WTC11 (cell line): ENCODE measurements around the gene TULP1. TPM values are rescaled to one million over a fixed set of nuclear protein-coding genes. Genes with fewer than 3 reads are reported as not detected.

ENCODE experiments used
- ATAC-seq: fragments of 200-7000 bp; cut with Tn5 transposase; 2 replicates; pipeline ENCODE4 v1.10.0; 2021; ENCODE audit warnings: mild to moderate bottlenecking, moderate library complexity
- CTCF ChIA-PET: fragments of 300-600 bp; sonication (Branson Sonifier 250); formaldehyde crosslinking; loops from one replicate; lab custom pipeline; 2021; ENCODE audit warnings: antibody characterized with exemption; lab: Charles Lee
- POLR2A ChIA-PET: fragments of 350-600 bp; sonication (Branson Sonifier 250); formaldehyde crosslinking; loops from one replicate; lab custom pipeline; 2021; ENCODE audit warnings: antibody characterized with exemption; lab: Charles Lee
- DNase-seq: peaks from one replicate; pipeline ENCODE4 v3.0.0; 2021; ENCODE audit warnings: low spot score
- H3K27ac Mint-ChIP-seq: 2 replicates; pipeline ENCODE4 v1.8.0; 2021; ENCODE audit warnings: mixed read lengths
- H3K27me3 Mint-ChIP-seq: 2 replicates; pipeline ENCODE4 v1.8.0; 2021; ENCODE audit warnings: low read depth, mild to moderate bottlenecking, moderate library complexity, mixed read lengths
- H3K36me3 Mint-ChIP-seq: 2 replicates; pipeline ENCODE4 v1.8.0; 2021; ENCODE audit warnings: mixed read lengths
- H3K4me1 Mint-ChIP-seq: 2 replicates; pipeline ENCODE4 v1.8.0; 2022; ENCODE audit warnings: mixed read lengths
- H3K4me3 Mint-ChIP-seq: 2 replicates; pipeline ENCODE4 v1.8.0; 2021; ENCODE audit warnings: mild to moderate bottlenecking, moderate library complexity, mixed read lengths
- H3K9me3 Mint-ChIP-seq: 2 replicates; pipeline ENCODE4 v1.8.0; 2021; ENCODE audit warnings: mixed read lengths
- ATF6 ChIP-seq: sonication (generic); formaldehyde crosslinking; IDR thresholded peaks from 2 replicates; pipeline ENCODE4 v1.8.1; 2023; ENCODE audit warnings: mild to moderate bottlenecking, missing genetic modification reagents
- EMX1 ChIP-seq: fragments of 250-450 bp; sonication (Bioruptor Pico); IDR thresholded peaks from 2 replicates; pipeline ENCODE4 v1.8.0; 2021; ENCODE audit warnings: mild to moderate bottlenecking
- FOXJ3 ChIP-seq: sonication (generic); formaldehyde crosslinking; IDR thresholded peaks from 2 replicates; pipeline ENCODE4 v1.9.0; 2021; ENCODE audit warnings: missing genetic modification reagents, mild to moderate bottlenecking, borderline replicate concordance
- FOXP1 ChIP-seq: sonication (generic); formaldehyde crosslinking; IDR thresholded peaks from 2 replicates; pipeline ENCODE4 v1.8.0; 2022; ENCODE audit warnings: missing genetic modification reagents, mild to moderate bottlenecking, moderate library complexity, borderline replicate concordance
- GRHL2 ChIP-seq: fragments of 250-450 bp; sonication (Bioruptor Pico); IDR thresholded peaks from 2 replicates; pipeline ENCODE4 v1.8.0; 2022; ENCODE audit warnings: mild to moderate bottlenecking, moderate library complexity; ENCODE audit not compliant: insufficient replicate concordance, severe bottlenecking
- NR3C1 ChIP-seq: sonication (generic); formaldehyde crosslinking; conservative IDR thresholded peaks from 2 replicates; pipeline ENCODE4 v1.8.1; 2023; ENCODE audit warnings: low read depth, mild to moderate bottlenecking, missing genetic modification reagents
- PREB ChIP-seq: sonication (generic); formaldehyde crosslinking; IDR thresholded peaks from 2 replicates; pipeline ENCODE4 v1.8.1; 2022; ENCODE audit warnings: mild to moderate bottlenecking, missing genetic modification reagents, moderate library complexity, borderline replicate concordance
- TCF7 ChIP-seq: sonication (generic); formaldehyde crosslinking; IDR thresholded peaks from 2 replicates; pipeline ENCODE4 v1.8.0; 2022; ENCODE audit warnings: mild to moderate bottlenecking, low read depth, missing genetic modification reagents, moderate library complexity
- TEAD4 ChIP-seq: sonication (generic); formaldehyde crosslinking; IDR thresholded peaks from 2 replicates; pipeline ENCODE4 v1.8.0; 2022; ENCODE audit warnings: mild to moderate bottlenecking, missing genetic modification reagents
- ZNF512 ChIP-seq: sonication (generic); formaldehyde crosslinking; IDR thresholded peaks from 2 replicates; pipeline ENCODE4 v1.8.1; 2022; ENCODE audit warnings: missing genetic modification reagents, borderline replicate concordance
- ZNF532 ChIP-seq: fragments of 250-450 bp; sonication (Bioruptor Pico); IDR thresholded peaks from 2 replicates; pipeline ENCODE4 v1.9.0; 2021; ENCODE audit warnings: mild to moderate bottlenecking, borderline replicate concordance
- total RNA-seq: library from RNA; stranded (reverse); gene quantifications from 3 replicates; pipeline ENCODE4 v1.2.3, GENCODE V29; 2021
- TF ChIP-seq, protein P1 (sequence below): sonication (generic); formaldehyde crosslinking; IDR thresholded peaks from 2 replicates; pipeline ENCODE4 v1.8.0; 2023; ENCODE audit warnings: missing genetic modification reagents, mild to moderate bottlenecking, borderline replicate concordance
- TF ChIP-seq, protein P2 (sequence below): sonication (generic); formaldehyde crosslinking; IDR thresholded peaks from 2 replicates; pipeline ENCODE4 v1.8.1; 2022; ENCODE audit warnings: low read depth, mild to moderate bottlenecking, moderate library complexity, missing genetic modification reagents, borderline replicate concordance
- TF ChIP-seq, protein P3 (sequence below): fragments of 250-450 bp; sonication (Bioruptor Pico); IDR thresholded peaks from 2 replicates; pipeline ENCODE4 v1.9.0; 2021; ENCODE audit warnings: mild to moderate bottlenecking
- TF ChIP-seq, protein P4 (sequence below): sonication (generic); formaldehyde crosslinking; IDR thresholded peaks from 2 replicates; pipeline ENCODE4 v1.8.1; 2023; ENCODE audit warnings: mild to moderate bottlenecking, missing genetic modification reagents, borderline replicate concordance

TULP1 gene
- total RNA-seq, 1 experiment from 2014 or later = 2.9 TPM

GRCh38 chr6:35475573-35475972 lies 37.1 kb downstream of the TULP1 start (continued):
- no peak for TF ChIP-seq GRHL2 (CRISPR knock-in tag)
- TF ChIP-seq, protein P1, sequence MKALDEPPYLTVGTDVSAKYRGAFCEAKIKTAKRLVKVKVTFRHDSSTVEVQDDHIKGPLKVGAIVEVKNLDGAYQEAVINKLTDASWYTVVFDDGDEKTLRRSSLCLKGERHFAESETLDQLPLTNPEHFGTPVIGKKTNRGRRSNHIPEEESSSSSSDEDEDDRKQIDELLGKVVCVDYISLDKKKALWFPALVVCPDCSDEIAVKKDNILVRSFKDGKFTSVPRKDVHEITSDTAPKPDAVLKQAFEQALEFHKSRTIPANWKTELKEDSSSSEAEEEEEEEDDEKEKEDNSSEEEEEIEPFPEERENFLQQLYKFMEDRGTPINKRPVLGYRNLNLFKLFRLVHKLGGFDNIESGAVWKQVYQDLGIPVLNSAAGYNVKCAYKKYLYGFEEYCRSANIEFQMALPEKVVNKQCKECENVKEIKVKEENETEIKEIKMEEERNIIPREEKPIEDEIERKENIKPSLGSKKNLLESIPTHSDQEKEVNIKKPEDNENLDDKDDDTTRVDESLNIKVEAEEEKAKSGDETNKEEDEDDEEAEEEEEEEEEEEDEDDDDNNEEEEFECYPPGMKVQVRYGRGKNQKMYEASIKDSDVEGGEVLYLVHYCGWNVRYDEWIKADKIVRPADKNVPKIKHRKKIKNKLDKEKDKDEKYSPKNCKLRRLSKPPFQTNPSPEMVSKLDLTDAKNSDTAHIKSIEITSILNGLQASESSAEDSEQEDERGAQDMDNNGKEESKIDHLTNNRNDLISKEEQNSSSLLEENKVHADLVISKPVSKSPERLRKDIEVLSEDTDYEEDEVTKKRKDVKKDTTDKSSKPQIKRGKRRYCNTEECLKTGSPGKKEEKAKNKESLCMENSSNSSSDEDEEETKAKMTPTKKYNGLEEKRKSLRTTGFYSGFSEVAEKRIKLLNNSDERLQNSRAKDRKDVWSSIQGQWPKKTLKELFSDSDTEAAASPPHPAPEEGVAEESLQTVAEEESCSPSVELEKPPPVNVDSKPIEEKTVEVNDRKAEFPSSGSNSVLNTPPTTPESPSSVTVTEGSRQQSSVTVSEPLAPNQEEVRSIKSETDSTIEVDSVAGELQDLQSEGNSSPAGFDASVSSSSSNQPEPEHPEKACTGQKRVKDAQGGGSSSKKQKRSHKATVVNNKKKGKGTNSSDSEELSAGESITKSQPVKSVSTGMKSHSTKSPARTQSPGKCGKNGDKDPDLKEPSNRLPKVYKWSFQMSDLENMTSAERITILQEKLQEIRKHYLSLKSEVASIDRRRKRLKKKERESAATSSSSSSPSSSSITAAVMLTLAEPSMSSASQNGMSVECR (CRISPR knock-in tag) = no peak
- TF ChIP-seq FOXJ3 (CRISPR knock-in tag) = no peak
- TF ChIP-seq FOXP1 (CRISPR knock-in tag) = no peak
- no peak for TF ChIP-seq ZNF532
- TF ChIP-seq ZNF512 (CRISPR knock-in tag) = no peak
- TF ChIP-seq TEAD4 = no peak
- TF ChIP-seq TCF7 = no peak
- TF ChIP-seq ATF6 (CRISPR knock-in tag) = no peak
- TF ChIP-seq, all 79 proteins: peak for 0

GRCh38 chr6:35474942-35475570 lies 37.6 kb downstream of the TULP1 start:
- Mint-ChIP-seq H3K27ac (no peak overlapping the region), H3K36me3 (peaks cover 46% of the 10 kb centered on the region), H3K4me3 (no peak overlapping the region), H3K9me3 (no peaks in the 10 kb centered on the region), H3K27me3 (no peaks in the 10 kb centered on the region), H3K4me1 (peaks cover 37% of the 10 kb centered on the region)
- DNase-seq = no peak
- peak; percentile 0; the same call in 1 of the 2 replicates for ATAC-seq
- ChIA-PET POLR2A (interaction anchor here (1.2 to 7.9 kb wide), 2 partner anchors 11 to 21 kb away, joined by 3 to 54 read pairs; partner anchors contain the start of gene TEAD3), CTCF (interaction anchor here (1.0 to 1.5 kb wide), 2 partner anchors 15 to 23 kb away, joined by 3 to 4 read pairs; no protein-coding TSS in a partner anchor)
- TF ChIP-seq EMX1 (CRISPR knock-in tag) (no peak), PREB (CRISPR knock-in tag) (no peak), NR3C1 (CRISPR knock-in tag) (no peak)
- TF ChIP-seq, protein P2, sequence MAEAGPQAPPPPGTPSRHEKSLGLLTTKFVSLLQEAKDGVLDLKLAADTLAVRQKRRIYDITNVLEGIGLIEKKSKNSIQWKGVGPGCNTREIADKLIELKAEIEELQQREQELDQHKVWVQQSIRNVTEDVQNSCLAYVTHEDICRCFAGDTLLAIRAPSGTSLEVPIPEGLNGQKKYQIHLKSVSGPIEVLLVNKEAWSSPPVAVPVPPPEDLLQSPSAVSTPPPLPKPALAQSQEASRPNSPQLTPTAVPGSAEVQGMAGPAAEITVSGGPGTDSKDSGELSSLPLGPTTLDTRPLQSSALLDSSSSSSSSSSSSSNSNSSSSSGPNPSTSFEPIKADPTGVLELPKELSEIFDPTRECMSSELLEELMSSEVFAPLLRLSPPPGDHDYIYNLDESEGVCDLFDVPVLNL (CRISPR knock-in tag) = no peak
- TF ChIP-seq, protein P3, sequence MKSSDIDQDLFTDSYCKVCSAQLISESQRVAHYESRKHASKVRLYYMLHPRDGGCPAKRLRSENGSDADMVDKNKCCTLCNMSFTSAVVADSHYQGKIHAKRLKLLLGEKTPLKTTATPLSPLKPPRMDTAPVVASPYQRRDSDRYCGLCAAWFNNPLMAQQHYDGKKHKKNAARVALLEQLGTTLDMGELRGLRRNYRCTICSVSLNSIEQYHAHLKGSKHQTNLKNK = no peak
- TF ChIP-seq, protein P4, sequence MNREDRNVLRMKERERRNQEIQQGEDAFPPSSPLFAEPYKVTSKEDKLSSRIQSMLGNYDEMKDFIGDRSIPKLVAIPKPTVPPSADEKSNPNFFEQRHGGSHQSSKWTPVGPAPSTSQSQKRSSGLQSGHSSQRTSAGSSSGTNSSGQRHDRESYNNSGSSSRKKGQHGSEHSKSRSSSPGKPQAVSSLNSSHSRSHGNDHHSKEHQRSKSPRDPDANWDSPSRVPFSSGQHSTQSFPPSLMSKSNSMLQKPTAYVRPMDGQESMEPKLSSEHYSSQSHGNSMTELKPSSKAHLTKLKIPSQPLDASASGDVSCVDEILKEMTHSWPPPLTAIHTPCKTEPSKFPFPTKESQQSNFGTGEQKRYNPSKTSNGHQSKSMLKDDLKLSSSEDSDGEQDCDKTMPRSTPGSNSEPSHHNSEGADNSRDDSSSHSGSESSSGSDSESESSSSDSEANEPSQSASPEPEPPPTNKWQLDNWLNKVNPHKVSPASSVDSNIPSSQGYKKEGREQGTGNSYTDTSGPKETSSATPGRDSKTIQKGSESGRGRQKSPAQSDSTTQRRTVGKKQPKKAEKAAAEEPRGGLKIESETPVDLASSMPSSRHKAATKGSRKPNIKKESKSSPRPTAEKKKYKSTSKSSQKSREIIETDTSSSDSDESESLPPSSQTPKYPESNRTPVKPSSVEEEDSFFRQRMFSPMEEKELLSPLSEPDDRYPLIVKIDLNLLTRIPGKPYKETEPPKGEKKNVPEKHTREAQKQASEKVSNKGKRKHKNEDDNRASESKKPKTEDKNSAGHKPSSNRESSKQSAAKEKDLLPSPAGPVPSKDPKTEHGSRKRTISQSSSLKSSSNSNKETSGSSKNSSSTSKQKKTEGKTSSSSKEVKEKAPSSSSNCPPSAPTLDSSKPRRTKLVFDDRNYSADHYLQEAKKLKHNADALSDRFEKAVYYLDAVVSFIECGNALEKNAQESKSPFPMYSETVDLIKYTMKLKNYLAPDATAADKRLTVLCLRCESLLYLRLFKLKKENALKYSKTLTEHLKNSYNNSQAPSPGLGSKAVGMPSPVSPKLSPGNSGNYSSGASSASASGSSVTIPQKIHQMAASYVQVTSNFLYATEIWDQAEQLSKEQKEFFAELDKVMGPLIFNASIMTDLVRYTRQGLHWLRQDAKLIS (CRISPR knock-in tag) = no peak
